Measurements from ENCODE around the gene SRPK3. TPM values are rescaled to one million over a fixed set of nuclear protein-coding genes. Genes with fewer than 3 reads are reported as not detected.

The SRPK3 gene
- total RNA-seq, 1 donor from 2014 or later, result 4.5 TPM

DNA sequence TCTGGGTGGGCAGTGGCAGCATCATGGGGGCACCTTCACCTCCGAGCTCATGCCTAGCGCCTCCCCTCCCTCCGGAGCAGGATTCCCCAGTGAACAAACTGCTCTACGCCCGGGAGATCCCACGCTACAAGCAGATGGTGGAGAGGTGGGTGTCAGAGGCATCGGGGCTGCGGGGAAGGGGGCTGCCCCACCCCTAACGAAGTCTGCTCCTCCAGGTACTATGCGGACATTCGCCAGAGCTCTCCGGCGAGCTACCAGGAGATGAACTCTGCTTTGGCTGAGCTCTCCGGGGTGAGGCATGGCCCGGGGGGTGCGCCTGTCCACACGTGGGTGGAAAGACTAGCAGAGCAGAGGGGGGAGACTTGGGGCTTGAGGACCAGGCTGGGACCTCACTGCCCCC lies 2.7 kb upstream of the SRPK3 start:
- TF ChIP-seq, protein P1, sequence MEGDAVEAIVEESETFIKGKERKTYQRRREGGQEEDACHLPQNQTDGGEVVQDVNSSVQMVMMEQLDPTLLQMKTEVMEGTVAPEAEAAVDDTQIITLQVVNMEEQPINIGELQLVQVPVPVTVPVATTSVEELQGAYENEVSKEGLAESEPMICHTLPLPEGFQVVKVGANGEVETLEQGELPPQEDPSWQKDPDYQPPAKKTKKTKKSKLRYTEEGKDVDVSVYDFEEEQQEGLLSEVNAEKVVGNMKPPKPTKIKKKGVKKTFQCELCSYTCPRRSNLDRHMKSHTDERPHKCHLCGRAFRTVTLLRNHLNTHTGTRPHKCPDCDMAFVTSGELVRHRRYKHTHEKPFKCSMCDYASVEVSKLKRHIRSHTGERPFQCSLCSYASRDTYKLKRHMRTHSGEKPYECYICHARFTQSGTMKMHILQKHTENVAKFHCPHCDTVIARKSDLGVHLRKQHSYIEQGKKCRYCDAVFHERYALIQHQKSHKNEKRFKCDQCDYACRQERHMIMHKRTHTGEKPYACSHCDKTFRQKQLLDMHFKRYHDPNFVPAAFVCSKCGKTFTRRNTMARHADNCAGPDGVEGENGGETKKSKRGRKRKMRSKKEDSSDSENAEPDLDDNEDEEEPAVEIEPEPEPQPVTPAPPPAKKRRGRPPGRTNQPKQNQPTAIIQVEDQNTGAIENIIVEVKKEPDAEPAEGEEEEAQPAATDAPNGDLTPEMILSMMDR (IDR thresholded peaks at IDR 0.05), result no peak
- Histone ChIP-seq H3K4me1 (no peaks in the 10 kb centered on the region), H3K36me3 (peaks cover 0 to 12% of the 10 kb centered on the region in 2 donors), H3K27ac (no peak overlapping the region), H3K27me3 (no peaks in the 10 kb centered on the region), H3K4me3 (no peak overlapping the region), H3K9me3 (no peaks in the 10 kb centered on the region)
- intact Hi-C loops (cut with DNase I), result no loop called here
- no peak for DNase-seq (ENCODE audit: low spot score in 2 of 2)

DNA sequence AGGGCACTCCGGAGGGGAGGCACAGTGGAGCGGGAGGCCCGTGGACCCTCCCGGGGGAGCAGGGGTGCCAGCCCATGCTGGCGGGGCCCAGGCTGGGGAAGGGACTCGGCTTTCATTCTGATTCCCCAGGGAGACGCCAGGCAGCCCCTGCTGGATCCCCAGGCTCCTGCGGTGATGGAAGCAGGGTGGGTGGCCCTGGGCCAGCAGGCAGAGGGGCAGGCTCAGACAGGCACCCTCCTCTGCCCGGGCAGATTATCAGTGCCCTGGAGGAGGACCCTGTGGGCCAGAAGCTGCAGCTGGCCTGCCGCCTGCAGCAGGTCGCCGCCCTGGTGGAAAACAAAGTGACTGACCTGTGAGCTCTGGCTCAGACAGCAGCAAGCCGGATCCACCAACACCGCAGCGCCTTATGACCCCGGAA lies 2.1 kb upstream of the SRPK3 start:
- TF ChIP-seq, protein P1 (IDR thresholded peaks at IDR 0.05), result no peak
- Histone ChIP-seq H3K36me3 (peaks cover 0 to 7% of the 10 kb centered on the region in 2 donors), H3K27me3 (no peaks in the 10 kb centered on the region), H3K9me3 (no peaks in the 10 kb centered on the region), H3K27ac (no peak overlapping the region), H3K4me1 (no peaks in the 10 kb centered on the region), H3K4me3 (no peak overlapping the region)
- no peak for DNase-seq (ENCODE audit: low spot score in 2 of 2)
- intact Hi-C loops (cut with DNase I), result no loop called here

DNA sequence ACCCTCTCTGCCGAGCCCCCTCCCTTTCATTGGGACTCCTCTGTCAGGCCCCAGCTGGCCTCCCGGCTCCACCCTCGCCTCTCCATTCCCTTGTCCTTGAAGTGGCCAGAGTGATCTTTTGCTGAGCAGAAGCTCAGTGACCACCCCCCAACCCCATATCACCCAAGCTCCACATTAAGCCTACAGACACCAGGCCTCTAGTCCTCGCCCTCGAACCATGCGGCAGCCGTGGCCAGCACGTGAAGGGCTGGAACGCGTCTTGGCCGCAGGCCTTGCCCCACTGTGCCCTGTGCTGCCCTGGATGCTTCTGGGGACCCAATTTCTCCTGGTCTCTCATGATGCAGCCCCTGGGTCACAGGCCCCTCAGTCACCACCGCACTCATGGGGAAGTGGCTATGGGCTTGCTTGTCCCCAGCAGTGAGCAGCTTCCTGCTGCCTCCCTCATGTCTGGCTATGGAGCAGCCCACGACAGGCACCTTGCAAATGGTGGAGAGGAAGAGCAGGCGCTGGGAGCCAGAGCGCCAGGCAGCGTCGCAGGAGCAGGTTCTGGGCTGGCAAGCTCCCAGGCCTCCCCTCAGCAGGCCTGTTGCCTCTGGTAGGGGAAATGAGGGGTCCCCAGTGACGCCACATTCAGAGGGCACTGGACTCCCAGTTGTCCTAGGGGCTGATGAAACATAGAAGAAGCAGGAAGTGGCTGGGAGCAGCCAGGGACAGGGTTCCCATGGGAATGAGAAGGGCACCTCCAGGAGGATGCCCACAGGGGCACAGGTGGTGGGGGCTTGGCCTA lies 757 bp upstream of the SRPK3 start:
- H3K9me3 ChIP-seq, result no peaks in the 10 kb centered on the region
- H3K27me3 ChIP-seq, result no peaks in the 10 kb centered on the region
- H3K27ac ChIP-seq, result peak overlapping the region; percentile 73 to 79
- intact Hi-C loops (cut with DNase I), result no loop called here
- TF ChIP-seq, protein P1 (IDR thresholded peaks at IDR 0.05), result no peak
- H3K4me1 ChIP-seq, result no peaks in the 10 kb centered on the region
- peak overlapping the region in 1 of 2 donors; percentile 48 for H3K4me3 ChIP-seq
- DNase-seq (ENCODE audit: low spot score in 2 of 2), result no peak
- peaks cover 4% of the 10 kb centered on the region in 2 donors for H3K36me3 ChIP-seq

DNA sequence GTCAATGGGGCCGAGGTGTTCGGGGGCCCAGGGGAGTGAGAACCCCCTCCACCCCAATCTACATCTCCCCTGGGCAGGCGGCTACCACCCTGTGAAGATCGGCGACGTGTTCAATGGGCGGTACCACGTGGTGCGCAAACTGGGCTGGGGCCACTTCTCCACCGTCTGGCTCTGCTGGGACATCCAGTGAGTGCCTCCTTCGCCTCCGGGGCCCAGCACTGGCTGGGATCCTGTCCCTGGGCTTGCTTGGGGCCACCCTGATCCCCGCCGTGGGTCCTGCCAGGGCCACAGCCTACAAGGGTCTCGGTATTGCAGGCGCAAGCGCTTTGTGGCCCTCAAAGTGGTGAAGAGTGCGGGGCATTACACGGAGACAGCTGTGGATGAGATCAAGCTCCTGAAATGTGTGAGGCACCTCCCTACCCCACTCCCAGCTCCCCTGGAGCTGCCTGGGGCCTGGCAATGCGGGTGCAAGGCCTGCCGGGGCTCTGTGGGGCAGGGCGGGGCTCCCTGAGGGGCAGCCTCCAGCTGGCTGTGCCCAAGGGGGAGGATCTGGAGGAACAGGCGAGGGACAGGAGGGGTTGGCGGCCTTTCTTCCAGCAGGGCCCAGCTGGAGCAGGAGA lies 697 bp downstream of the SRPK3 start:
- H3K4me3 ChIP-seq, result peak overlapping the region in 1 of 2 donors; percentile 48
- TF ChIP-seq, protein P1 (IDR thresholded peaks at IDR 0.05), result no peak
- H3K36me3 ChIP-seq, result peaks cover 9 to 18% of the 10 kb centered on the region in 2 donors
- DNase-seq (ENCODE audit: low spot score in 2 of 2), result no peak
- no peaks in the 10 kb centered on the region for H3K9me3 ChIP-seq
- intact Hi-C loops (cut with DNase I), result no loop called here
- H3K27ac ChIP-seq, result peak overlapping the region; percentile 73 to 79
- no peaks in the 10 kb centered on the region for H3K27me3 ChIP-seq
- H3K4me1 ChIP-seq, result no peaks in the 10 kb centered on the region

DNA sequence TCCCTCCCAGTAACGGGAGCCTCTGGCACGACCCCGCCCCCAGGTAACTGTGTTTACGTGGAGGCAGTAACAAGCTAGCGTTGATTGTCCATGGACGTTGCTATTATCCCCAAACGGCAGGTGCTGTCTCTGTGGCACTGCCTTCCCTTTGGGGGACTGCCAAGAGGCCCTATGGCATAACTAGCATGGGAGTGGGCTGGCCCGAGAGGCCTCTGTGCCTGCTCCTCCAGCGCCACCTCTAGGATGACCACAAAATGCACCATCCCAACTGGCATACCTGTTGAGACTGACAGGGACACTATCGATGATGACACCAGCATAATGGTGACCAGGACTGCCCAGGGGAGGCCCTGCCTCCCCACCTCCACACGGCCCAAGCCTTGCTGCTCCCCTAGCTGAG lies 1.5 kb downstream of the SRPK3 start:
- H3K9me3 ChIP-seq, result no peaks in the 10 kb centered on the region
- peaks cover 9 to 26% of the 10 kb centered on the region in 2 donors for H3K36me3 ChIP-seq
- TF ChIP-seq, protein P1 (IDR thresholded peaks at IDR 0.05), result no peak
- H3K4me1 ChIP-seq, result no peaks in the 10 kb centered on the region
- intact Hi-C loops (cut with DNase I), result no loop called here
- no peak overlapping the region for H3K4me3 ChIP-seq
- H3K27ac ChIP-seq, result no peak overlapping the region
- no peaks in the 10 kb centered on the region for H3K27me3 ChIP-seq
- no peak for DNase-seq (ENCODE audit: low spot score in 2 of 2)

Measured in ascending aorta (tissue), 2 donors.